H1 (cell line): ENCODE measurements around the gene EPS8. TPM values are rescaled to one million over a fixed set of nuclear protein-coding genes. Genes with fewer than 3 reads are reported as not detected.

Source experiments
- CTCF ChIA-PET: fragments of 300-600 bp; sonication (Branson Sonifier 250); formaldehyde crosslinking; loops from one replicate; lab custom pipeline; 2021; ENCODE audit not compliant: partially characterized antibody; lab: Charles Lee
- POLR2A ChIA-PET: fragments of 300-600 bp; sonication (Branson Sonifier 250); formaldehyde crosslinking; loops from one replicate; lab custom pipeline; 2021; ENCODE audit warnings: inconsistent platforms; ENCODE audit not compliant: partially characterized antibody; lab: Charles Lee
- DNase-seq, 2 experiments: peaks; one replicate each; pipeline versions ENCODE4 v3.0.0 to v3.0.0-alpha.2; 2010 to 2022; ENCODE audit warnings: low spot score in 2 of 2, low read depth in 1 of 2, mixed read lengths in 1 of 2
- FAIRE-seq: peaks from 2 replicates; lab custom pipeline; 2011; peaks lifted over from hg19 to GRCh38; lab: Jason Lieb, UNC
- H2AFZ ChIP-seq: 2 replicates; pipeline ENCODE4 v1.8.1; 2012; ENCODE audit warnings: low read length, inconsistent platforms
- H2AK5ac ChIP-seq: 2 replicates; pipeline ENCODE4 v1.6.1; 2013; ENCODE audit warnings: low read depth, low read length
- H2BK120ac ChIP-seq: replicated peaks from 2 replicates; pipeline ENCODE3; 2013; ENCODE audit warnings: low read depth, low read length, inconsistent platforms
- H2BK12ac ChIP-seq: 2 replicates; pipeline ENCODE4 v1.6.1; 2013; ENCODE audit warnings: low read depth, low read length
- H2BK15ac ChIP-seq: 2 replicates; pipeline ENCODE4 v1.6.1; 2013; ENCODE audit warnings: low read length
- H2BK20ac ChIP-seq: 2 replicates; pipeline ENCODE4 v1.6.1; 2013; ENCODE audit warnings: low read length
- H2BK5ac ChIP-seq: 2 replicates; pipeline ENCODE4 v1.6.1; 2013; ENCODE audit warnings: low read depth, low read length
- H3K14ac ChIP-seq: 2 replicates; pipeline ENCODE4 v1.6.1; 2013; ENCODE audit warnings: inconsistent platforms; ENCODE audit not compliant: insufficient read length
- H3K18ac ChIP-seq: 2 replicates; pipeline ENCODE4 v1.6.1; 2013; ENCODE audit warnings: low read length; ENCODE audit errors: extremely low read depth
- H3K23ac ChIP-seq: 2 replicates; pipeline ENCODE4 v1.6.1; 2013; ENCODE audit warnings: inconsistent platforms; ENCODE audit not compliant: insufficient read length
- H3K23me2 ChIP-seq: 2 replicates; pipeline ENCODE4 v1.6.1; 2013; ENCODE audit warnings: low read depth, low read length
- H3K27ac ChIP-seq: 2 replicates; pipeline ENCODE4 v1.6.1; 2011; ENCODE audit warnings: low read depth, low read length, inconsistent platforms
- H3K27me3 ChIP-seq, 4 experiments: replicated peaks in 1 of 4; 1 replicate in 1 of 4; 2 replicates in 3 of 4; pipeline versions ENCODE4 v1.6.1 to v1.8.1; 2011 to 2013; ENCODE audit warnings: low read length in 3 of 4, mild to moderate bottlenecking in 3 of 4, inconsistent platforms in 2 of 4, mixed read lengths in 2 of 4, moderate library complexity in 1 of 4; ENCODE audit not compliant: control insufficient read depth in 3 of 4, insufficient read depth in 3 of 4; ENCODE audit errors: extremely low read depth in 1 of 4
- H3K36me3 ChIP-seq, 4 experiments: 2 replicates each; pipeline versions ENCODE4 v1.6.1 to v1.8.1; 2011 to 2013; ENCODE audit warnings: mild to moderate bottlenecking in 4 of 4, low read length in 3 of 4, moderate library complexity in 2 of 4, control low read depth in 1 of 4, inconsistent platforms in 1 of 4; ENCODE audit not compliant: insufficient read depth in 4 of 4, control insufficient read depth in 2 of 4
- H3K4ac ChIP-seq: replicated peaks from 2 replicates; pipeline ENCODE3; 2013; ENCODE audit warnings: low read length, low read depth, mixed read lengths, inconsistent platforms; ENCODE audit not compliant: insufficient read length
- H3K4me1 ChIP-seq, 4 experiments: replicated peaks in 1 of 4; 1 replicate in 1 of 4; 2 replicates in 3 of 4; pipeline versions ENCODE4 v1.6.1 to v1.8.1; 2011 to 2013; ENCODE audit warnings: low read length in 3 of 4, inconsistent platforms in 2 of 4, mixed read lengths in 1 of 4; ENCODE audit not compliant: insufficient read depth in 4 of 4, control insufficient read depth in 3 of 4
- H3K4me2 ChIP-seq, 2 experiments: 2 replicates each; pipeline versions ENCODE4 v1.6.1 to v1.8.1; 2011 to 2013; ENCODE audit warnings: low read depth in 2 of 2, low read length in 2 of 2, control low read depth in 1 of 2, inconsistent platforms in 1 of 2, mild to moderate bottlenecking in 1 of 2; ENCODE audit not compliant: insufficient read depth in 1 of 2
- H3K4me3 ChIP-seq, 4 experiments: fragments of 200-600, 300-600 bp in 1 of 4; sonication (generic), shearing (Covaris generic), sonication (Bioruptor Twin) in 1 of 4; 2 replicates each; pipeline versions ENCODE4 v1.5.1 to v1.8.1; 2011 to 2016; ENCODE audit warnings: low read length in 4 of 4, low read depth in 3 of 4, control low read depth in 2 of 4, inconsistent platforms in 2 of 4, mild to moderate bottlenecking in 2 of 4, mixed read lengths in 1 of 4, moderate library complexity in 1 of 4; ENCODE audit not compliant: insufficient read depth in 2 of 4; ENCODE audit errors: extremely low read depth in 1 of 4
- H3K56ac ChIP-seq: replicated peaks from 2 replicates; pipeline ENCODE3; 2013; ENCODE audit warnings: low read depth, mild to moderate bottlenecking, mixed read lengths, low read length, inconsistent platforms; ENCODE audit not compliant: insufficient read length
- H3K79me1 ChIP-seq: 2 replicates; pipeline ENCODE4 v1.6.1; 2013; ENCODE audit warnings: low read depth, low read length, control low read depth
- H3K79me2 ChIP-seq, 2 experiments: 2 replicates each; pipeline versions ENCODE4 v1.6.1 to v1.8.1; 2012 to 2013; ENCODE audit warnings: low read length in 2 of 2, mild to moderate bottlenecking in 2 of 2, inconsistent platforms in 1 of 2; ENCODE audit not compliant: insufficient read depth in 2 of 2, control insufficient read depth in 1 of 2
- H3K9ac ChIP-seq, 4 experiments: replicated peaks in 1 of 4; 1 replicate in 1 of 4; 2 replicates in 3 of 4; pipeline versions ENCODE4 v1.6.1 to v1.8.1; 2011 to 2013; ENCODE audit warnings: low read depth in 3 of 4, low read length in 3 of 4, control low read depth in 2 of 4, mild to moderate bottlenecking in 2 of 4, moderate library complexity in 2 of 4, inconsistent platforms in 1 of 4; ENCODE audit errors: extremely low read depth in 1 of 4
- H3K9me3 ChIP-seq, 2 experiments: 2 replicates each; pipeline versions ENCODE4 v1.6.1 to v1.8.1; 2012 to 2013; ENCODE audit warnings: mild to moderate bottlenecking in 2 of 2, moderate library complexity in 2 of 2, control low read depth in 1 of 2, inconsistent platforms in 1 of 2, low read depth in 1 of 2, low read length in 1 of 2, mixed read lengths in 1 of 2; ENCODE audit not compliant: insufficient read depth in 2 of 2
- H4K20me1 ChIP-seq, 2 experiments: replicated peaks in 1 of 2; 2 replicates each; pipeline versions ENCODE3 to v1.8.1; 2011 to 2013; ENCODE audit warnings: inconsistent platforms in 2 of 2, low read length in 2 of 2, mild to moderate bottlenecking in 1 of 2; ENCODE audit not compliant: insufficient read depth in 2 of 2, control insufficient read depth in 1 of 2
- H4K5ac ChIP-seq: 2 replicates; pipeline ENCODE4 v1.6.1; 2013; ENCODE audit warnings: low read length, low read depth, mixed read lengths, inconsistent platforms; ENCODE audit not compliant: insufficient read length
- H4K8ac ChIP-seq: 2 replicates; pipeline ENCODE4 v1.8.0; 2013; ENCODE audit warnings: mild to moderate bottlenecking, moderate library complexity, low read length, inconsistent platforms; ENCODE audit not compliant: insufficient read depth; ENCODE audit errors: extremely low read depth
- H4K91ac ChIP-seq: replicated peaks from 2 replicates; pipeline ENCODE3; 2013; ENCODE audit warnings: low read length, mixed read lengths, inconsistent platforms; ENCODE audit not compliant: insufficient read length
- BRCA1 ChIP-seq: IDR thresholded peaks from 2 replicates; pipeline ENCODE4 v1.6.1; 2012; ENCODE audit warnings: low read depth, low read length, improper control_type of control experiment
- CBX5 ChIP-seq: fragments of 300-800, 300-1000 bp; sonication (generic); IDR thresholded peaks from 2 replicates; pipeline ENCODE4 v1.7.1; 2016; ENCODE audit warnings: antibody characterized with exemption, low read length, low read depth
- CBX8 ChIP-seq: fragments of 300-800, 300-1000 bp; sonication (generic); IDR thresholded peaks from 2 replicates; pipeline ENCODE4 v1.7.1; 2016; ENCODE audit warnings: low read depth, low read length, borderline replicate concordance
- CHD2 ChIP-seq: IDR thresholded peaks from 2 replicates; pipeline ENCODE4 v1.6.1; 2012; ENCODE audit warnings: low read length, improper control_type of control experiment
- CREB1 ChIP-seq: IDR thresholded peaks from 2 replicates; pipeline ENCODE4 v1.6.1; 2012; ENCODE audit warnings: inconsistent platforms
- EP300 ChIP-seq, 2 experiments: IDR thresholded peaks; 1 replicate in 1 of 2; 2 replicates in 1 of 2; pipeline ENCODE4 v1.6.1; 2011 to 2012; ENCODE audit warnings: low read depth in 2 of 2, low read length in 2 of 2, mild to moderate bottlenecking in 2 of 2, borderline replicate concordance in 1 of 2, inconsistent platforms in 1 of 2, moderate library complexity in 1 of 2
- HDAC6 ChIP-seq: IDR thresholded peaks from one replicate; pipeline ENCODE4 v1.7.1; 2012; ENCODE audit warnings: low read depth, mild to moderate bottlenecking, inconsistent platforms, low read length, moderate library complexity
- KDM1A ChIP-seq: fragments of 200-600, 300-600 bp; sonication (generic); IDR thresholded peaks from 2 replicates; pipeline ENCODE4 v1.7.1; 2016; ENCODE audit warnings: mild to moderate bottlenecking, low read length, borderline replicate concordance
- POU5F1 ChIP-seq: IDR thresholded peaks from 2 replicates; pipeline ENCODE4 v1.6.1; 2011; ENCODE audit warnings: low read depth, mild to moderate bottlenecking, low read length, moderate library complexity
- RXRA ChIP-seq: IDR thresholded peaks from 2 replicates; pipeline ENCODE4 v1.6.1; 2011; ENCODE audit warnings: low read depth, mild to moderate bottlenecking, low read length, moderate library complexity; ENCODE audit not compliant: insufficient read depth
- SAP30 ChIP-seq: fragments of 300-600 bp; sonication (generic); IDR thresholded peaks from 2 replicates; pipeline ENCODE4 v1.7.1; 2012; ENCODE audit warnings: low read length, moderate library complexity, mild to moderate bottlenecking, inconsistent platforms; ENCODE audit not compliant: insufficient read depth, insufficient replicate concordance
- SP2 ChIP-seq: IDR thresholded peaks from 2 replicates; pipeline ENCODE4 v1.6.1; 2012; ENCODE audit warnings: mild to moderate bottlenecking, low read length, inconsistent platforms
- YY1 ChIP-seq: IDR thresholded peaks from 2 replicates; pipeline ENCODE4 v1.6.1; 2011; ENCODE audit warnings: low read depth, mild to moderate bottlenecking, low read length
- WGBS, 2 experiments: shearing (Covaris generic) in 1 of 2; methylation state at CpG; one replicate each; pipeline versions ENCODE4 v1.1.6 to v1.1.7; 2013 to 2015; ENCODE audit warnings: low lambda C conversion rate in 2 of 2, mixed read lengths in 2 of 2, inconsistent platforms in 1 of 2, low coverage in 1 of 2, missing lambda C conversion rate in 1 of 2; ENCODE audit not compliant: insufficient replicate concordance in 2 of 2, insufficient coverage in 1 of 2, insufficient read length in 1 of 2; ENCODE audit errors: extremely low coverage in 1 of 2, missing lambda C conversion rate in 1 of 2; 5-methylcytosine and 5-hydroxymethylcytosine counted together
- polyA plus RNA-seq, 7 experiments: library from polyadenylated mRNA; depleted of rRNA in 3 of 7; stranded (reverse) in 5 of 7; unstranded in 2 of 7; fragments of >200 nt in 5 of 7; fragments of 200-250 nt in 2 of 7; gene quantifications; 1 replicate in 5 of 7; 2 replicates in 1 of 7; 4 replicates in 1 of 7; pipeline versions ENCODE4 v1.2.1 to v1.2.3, GENCODE V29; 2011 to 2013; ENCODE audit warnings: missing spikeins in 2 of 7, mixed read lengths in 2 of 7
- total RNA-seq: library from RNA; stranded (reverse); fragmentation: NEBNext Ultra II Directional; extraction: Animal tissue kit (Norgen Biotek cat#: 25700); gene quantifications from 2 replicates; pipeline ENCODE4 v1.2.1, GENCODE V29; 2021

EPS8 gene
- total and polyA plus RNA-seq, 2 of the 8 experiments (the other 6 are each of a cell fraction or from before 2014, with no cell fraction given), result 3.0 to 4.6 TPM

- H3K4me1 ChIP-seq, result no peaks in the 10 kb centered on the region
- H3K23ac ChIP-seq, result no peak overlapping the region
- no peak overlapping the region for H3K27ac ChIP-seq
- H3K79me1 ChIP-seq, result no peaks in the 10 kb centered on the region
- H3K4me3 ChIP-seq, result no peak overlapping the region
- H2BK15ac ChIP-seq, result no peak overlapping the region
- no peaks in the 10 kb centered on the region for H3K79me2 ChIP-seq
- H3K36me3 ChIP-seq, result no peaks in the 10 kb centered on the region
- no peak overlapping the region for H3K56ac ChIP-seq
- no peak overlapping the region for H3K4ac ChIP-seq
- no peak overlapping the region for H2BK5ac ChIP-seq
- H3K27me3 ChIP-seq, result no peaks in the 10 kb centered on the region
- H2BK20ac ChIP-seq, result no peak overlapping the region
- H4K5ac ChIP-seq, result no peak overlapping the region
- no peak overlapping the region for H3K9ac ChIP-seq
- no peaks in the 10 kb centered on the region for H3K9me3 ChIP-seq
- DNase-seq, result no peak
- no peak overlapping the region for H3K18ac ChIP-seq
- no peak overlapping the region for H3K4me2 ChIP-seq
- TF ChIP-seq BRCA1, result no peak
- no peak for TF ChIP-seq CHD2
- TF ChIP-seq CBX8, result no peak
- no peak for TF ChIP-seq EP300 (IDR thresholded peaks at IDR 0.05; ENCODE audit: borderline replicate concordance in 1 of 2, low read depth in 2 of 2, low read length in 2 of 2)
- no peak for TF ChIP-seq SAP30
- no peak for TF ChIP-seq CBX5
- no peak for TF ChIP-seq SP2
- TF ChIP-seq HDAC6, result no peak
- TF ChIP-seq KDM1A, result no peak
- TF ChIP-seq RXRA, result no peak
- no peak for TF ChIP-seq POU5F1
- TF ChIP-seq YY1, result no peak
- no peak for TF ChIP-seq CREB1
- CTCF ChIA-PET, result interaction anchor here (1.3 kb wide), 1 partner anchor 9 kb away, joined by 3 read pairs; no protein-coding TSS in a partner anchor
- H4K91ac ChIP-seq, result no peak overlapping the region
- WGBS, 2 experiments, result 89% methylated on average over 3 of the region's 3 CpGs; no CpG with 5 or more reads in 1 of the 2 experiments
- FAIRE-seq, result no peak
- no peak overlapping the region for H3K14ac ChIP-seq
- H2AFZ ChIP-seq, result no peak overlapping the region
- no peak overlapping the region for H4K8ac ChIP-seq
- no peaks in the 10 kb centered on the region for H3K23me2 ChIP-seq
- POLR2A ChIA-PET, result no interaction called here
- no peak overlapping the region for H2BK12ac ChIP-seq
- H2AK5ac ChIP-seq, result no peak overlapping the region
- H4K20me1 ChIP-seq, result no peaks in the 10 kb centered on the region
- H2BK120ac ChIP-seq, result no peak overlapping the region
These were observed 119.8 kb downstream of the EPS8 start for GRCh38 chr12:15669256-15669948.
